PC-3 (cell line): ENCODE data around the gene PRRX2.

ENCODE experiments used
- CTCF ChIP-seq: fragments of 300-600 bp; sonication (generic); conservative IDR thresholded peaks from 2 replicates; pipeline ENCODE4 v1.5.1; 2017; ENCODE audit warnings: antibody characterized with exemption, low read depth, mild to moderate bottlenecking, low read length
- EZH2 ChIP-seq: fragments of 300-600 bp; sonication (generic); IDR thresholded peaks from one replicate; pipeline ENCODE4 v1.6.1; 2017; ENCODE audit warnings: antibody characterized with exemption, mild to moderate bottlenecking, low read length; ENCODE audit not compliant: unreplicated experiment

- TF ChIP-seq EZH2 (no peak), CTCF (no peak)
These were observed 19.2 kb upstream of the PRRX2 start for GRCh38 chr9:129646252-129646651.
